ENCODE results near the gene GPC6.

The GPC6 gene

DNA sequence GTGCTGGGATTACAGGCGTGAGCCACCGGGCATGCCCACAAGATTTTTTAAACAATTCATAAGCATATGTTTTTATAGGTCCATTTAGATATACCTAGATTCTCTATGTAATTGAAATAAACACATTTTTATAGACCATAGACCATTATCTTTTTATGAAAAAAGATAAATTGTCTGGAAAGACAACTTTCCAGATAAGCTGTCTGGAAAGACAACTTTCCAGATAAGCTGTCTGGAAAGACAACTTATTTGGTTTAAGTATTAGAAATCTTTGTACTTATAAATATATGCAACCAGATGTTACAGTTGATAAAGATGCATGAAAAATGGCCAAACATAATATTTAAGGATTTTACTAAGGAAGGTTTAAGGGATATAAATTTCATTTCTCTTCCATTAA is 538.5 kb downstream of the GPC6 start:
- no peaks in the 10 kb centered on the region for H3K9me3 ChIP-seq (ENCODE audit: low read length)
- H3K79me2 ChIP-seq (ENCODE audit: insufficient read depth, low read length): no peaks in the 10 kb centered on the region
- H3K9ac ChIP-seq (ENCODE audit: low read length): no peak overlapping the region
- no peak for TF ChIP-seq CTCF (IDR thresholded peaks at IDR 0.05; ENCODE audit: low read length)
- TF ChIP-seq EZH2 (IDR thresholded peaks at IDR 0.05; ENCODE audit: borderline replicate concordance, low read length): no peak
- no peaks in the 10 kb centered on the region for H3K27me3 ChIP-seq (ENCODE audit: insufficient read depth, low read length)
- H3K4me3 ChIP-seq (ENCODE audit: low read depth, low read length, poor library complexity, severe bottlenecking): no peak overlapping the region
- no peaks in the 10 kb centered on the region for H4K20me1 ChIP-seq (ENCODE audit: insufficient read depth, low read length)
- no peak overlapping the region for H3K27ac ChIP-seq (ENCODE audit: low read depth, low read length, poor library complexity, severe bottlenecking)
- no peak overlapping the region for H3K4me2 ChIP-seq (ENCODE audit: low read length)
- H3F3A ChIP-seq (ENCODE audit: insufficient read depth, low read length): no peaks in the 10 kb centered on the region
- H3K36me3 ChIP-seq (ENCODE audit: insufficient read depth, low read length): no peaks in the 10 kb centered on the region
- no peaks in the 10 kb centered on the region for H3K4me1 ChIP-seq (ENCODE audit: insufficient read depth, low read length, severe bottlenecking)
- no peak overlapping the region for H2AFZ ChIP-seq (ENCODE audit: low read length)
- no peaks in the 10 kb centered on the region for H3K9me2 ChIP-seq (ENCODE audit: low read depth, low read length)

GRCh38 chr13:93765811-93766210 is 539.2 kb downstream of the GPC6 start:
- Histone ChIP-seq H3K9ac (ENCODE audit: low read length) (no peak overlapping the region), H3K27me3 (ENCODE audit: insufficient read depth, low read length) (no peaks in the 10 kb centered on the region), H3K4me1 (ENCODE audit: insufficient read depth, low read length, severe bottlenecking) (no peaks in the 10 kb centered on the region), H2AFZ (ENCODE audit: low read length) (no peak overlapping the region), H3K36me3 (ENCODE audit: insufficient read depth, low read length) (no peaks in the 10 kb centered on the region), H3K4me3 (ENCODE audit: low read depth, low read length, poor library complexity, severe bottlenecking) (no peak overlapping the region), H3K9me3 (ENCODE audit: low read length) (no peaks in the 10 kb centered on the region), H3K9me2 (ENCODE audit: low read depth, low read length) (no peaks in the 10 kb centered on the region), H3K79me2 (ENCODE audit: insufficient read depth, low read length) (no peaks in the 10 kb centered on the region), H3K27ac (ENCODE audit: low read depth, low read length, poor library complexity, severe bottlenecking) (no peak overlapping the region), H3F3A (ENCODE audit: insufficient read depth, low read length) (no peaks in the 10 kb centered on the region), H4K20me1 (ENCODE audit: insufficient read depth, low read length) (no peaks in the 10 kb centered on the region), H3K4me2 (ENCODE audit: low read length) (no peak overlapping the region)
- no peak for TF ChIP-seq EZH2 (IDR thresholded peaks at IDR 0.05; ENCODE audit: borderline replicate concordance, low read length)
- no peak for TF ChIP-seq CTCF (IDR thresholded peaks at IDR 0.05; ENCODE audit: low read length)

DNA sequence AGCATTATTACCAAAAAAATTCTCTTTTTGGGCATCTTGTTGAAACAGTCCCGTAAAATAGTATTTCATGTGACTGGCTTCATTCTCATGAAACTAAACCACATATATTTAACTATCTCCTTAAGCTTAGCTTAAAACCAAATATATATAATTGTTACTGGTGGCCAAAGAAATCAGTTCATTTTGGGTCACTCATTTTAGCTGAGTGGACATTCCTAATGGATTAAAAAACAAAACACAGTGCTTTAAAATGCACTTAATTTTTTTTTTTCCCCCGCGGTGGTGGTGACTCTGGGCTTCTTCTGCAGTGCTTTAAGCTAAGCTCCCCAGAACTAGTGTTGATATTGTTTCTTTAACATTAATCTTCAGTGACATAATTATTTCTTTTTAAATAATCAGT is 540.1 kb downstream of the GPC6 start:
- Histone ChIP-seq H3K9ac (ENCODE audit: low read length) (no peak overlapping the region), H2AFZ (ENCODE audit: low read length) (no peak overlapping the region), H3K9me2 (ENCODE audit: low read depth, low read length) (no peaks in the 10 kb centered on the region), H3K79me2 (ENCODE audit: insufficient read depth, low read length) (no peaks in the 10 kb centered on the region), H3K27ac (ENCODE audit: low read depth, low read length, poor library complexity, severe bottlenecking) (no peak overlapping the region), H3K27me3 (ENCODE audit: insufficient read depth, low read length) (no peaks in the 10 kb centered on the region), H3K36me3 (ENCODE audit: insufficient read depth, low read length) (no peaks in the 10 kb centered on the region), H3K9me3 (ENCODE audit: low read length) (no peaks in the 10 kb centered on the region), H3K4me1 (ENCODE audit: insufficient read depth, low read length, severe bottlenecking) (no peaks in the 10 kb centered on the region), H3K4me2 (ENCODE audit: low read length) (no peak overlapping the region), H3F3A (ENCODE audit: insufficient read depth, low read length) (no peaks in the 10 kb centered on the region), H3K4me3 (ENCODE audit: low read depth, low read length, poor library complexity, severe bottlenecking) (no peak overlapping the region), H4K20me1 (ENCODE audit: insufficient read depth, low read length) (no peaks in the 10 kb centered on the region)
- TF ChIP-seq CTCF (IDR thresholded peaks at IDR 0.05; ENCODE audit: low read length) (no peak), EZH2 (IDR thresholded peaks at IDR 0.05; ENCODE audit: borderline replicate concordance, low read length) (no peak)

Data from OCI-LY1 (cell line).